HG03442 (cell line): ENCODE data around the gene CDC6.

Experiments used
- ATAC-seq: cut with Tn5 transposase; IDR thresholded peaks from one replicate; pipeline ENCODE4 v1.9.1; 2021; ENCODE audit warnings: mild to moderate bottlenecking, moderate library complexity; ENCODE audit not compliant: unreplicated experiment

Gene CDC6

DNA sequence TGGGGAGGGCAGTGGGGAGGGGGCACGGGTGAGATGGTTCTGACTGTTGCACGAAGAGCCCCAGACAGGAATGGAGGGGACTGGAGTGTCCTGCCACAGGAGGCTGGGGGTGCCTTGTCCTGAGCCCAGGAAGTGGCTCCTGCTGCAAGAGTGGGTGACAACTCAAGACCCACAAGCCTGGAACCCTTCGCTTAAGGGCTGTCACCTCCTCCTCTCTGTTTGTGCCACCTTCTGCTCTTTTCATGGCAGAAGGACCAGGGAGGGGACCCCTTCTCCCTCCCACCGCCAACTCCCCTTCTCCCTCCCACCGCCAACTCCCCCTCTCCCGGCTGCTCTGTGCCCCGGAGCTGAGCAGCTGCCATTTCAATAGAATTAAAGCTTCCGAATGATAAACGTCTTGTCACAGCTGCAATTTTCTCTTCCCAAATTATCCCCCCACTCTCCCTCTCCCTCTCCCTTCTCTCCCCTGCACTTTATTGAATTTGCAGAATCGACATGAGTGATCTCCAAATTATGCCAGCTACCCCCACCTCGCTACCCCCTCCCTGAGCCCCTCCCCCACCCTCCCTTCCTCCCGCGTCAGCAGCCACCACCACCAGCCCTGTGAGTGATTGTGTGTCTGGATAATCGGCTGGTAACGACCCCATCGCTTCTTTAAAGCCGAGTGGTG, 63.1 kb downstream of the CDC6 start:
- no peak for ATAC-seq

GRCh38 chr17:40351359-40352236, 63.9 kb downstream of the CDC6 start:
- no peak for ATAC-seq

DNA sequence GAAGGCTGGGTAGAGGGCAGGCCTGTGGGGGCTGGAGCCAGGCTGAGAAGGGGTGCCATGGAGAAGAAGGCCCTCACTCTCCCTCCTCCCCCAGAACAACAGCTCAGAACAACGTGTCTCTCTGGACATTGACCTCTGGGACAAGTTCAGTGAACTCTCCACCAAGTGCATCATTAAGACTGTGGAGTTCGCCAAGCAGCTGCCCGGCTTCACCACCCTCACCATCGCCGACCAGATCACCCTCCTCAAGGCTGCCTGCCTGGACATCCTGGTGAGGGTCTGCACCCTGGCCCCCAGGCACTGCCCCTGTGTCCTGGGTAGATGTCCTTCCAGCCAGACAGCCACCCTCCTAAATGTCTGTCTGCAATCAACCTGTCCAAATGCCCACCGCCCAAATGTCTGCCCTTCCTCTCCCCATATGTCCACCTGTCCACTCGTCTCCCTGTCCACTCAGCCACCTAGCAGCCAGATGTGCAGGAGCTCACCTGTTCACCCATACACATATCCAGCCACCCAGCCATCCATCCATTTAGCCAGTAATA, 64.6 kb downstream of the CDC6 start:
- ATAC-seq, result no peak

GRCh38 chr17:40352779-40353394, 65.2 kb downstream of the CDC6 start:
- ATAC-seq, result no peak
